HG03060 (cell line): Measurements from ENCODE around the gene MMP25.
"Not testable (repeated sequence)": the region's sequence is repeated elsewhere in the genome, so short reads cannot be mapped to it uniquely, and the experiment has no call there.

Experiments
- ATAC-seq: cut with Tn5 transposase; IDR thresholded peaks from one replicate; pipeline ENCODE4 v1.9.1; 2021; ENCODE audit warnings: low read depth, moderate number of reproducible peaks; ENCODE audit not compliant: unreplicated experiment

MMP25 gene

GRCh38 chr16:3053330-3053710 lies 7.0 kb downstream of the MMP25 start:
- ATAC-seq = not testable (repeated sequence)

GRCh38 chr16:3054965-3055733 lies 8.8 kb downstream of the MMP25 start:
- ATAC-seq = no peak

- ATAC-seq = not testable (repeated sequence)
Measured at GRCh38 chr16:3055734-3056115, 9.4 kb downstream of the MMP25 start.

- ATAC-seq = no peak
Measured at GRCh38 chr16:3056336-3057180, 10.2 kb downstream of the MMP25 start.

- no peak for ATAC-seq
Measured at GRCh38 chr16:3057181-3058138, 11.1 kb downstream of the MMP25 start.

- no peak for ATAC-seq
Measured at GRCh38 chr16:3058139-3059030, 12.0 kb downstream of the MMP25 start.

GRCh38 chr16:3059041-3059722 lies 12.8 kb downstream of the MMP25 start:
- no peak for ATAC-seq

GRCh38 chr16:3059723-3060242 lies 13.4 kb downstream of the MMP25 start:
- ATAC-seq = no peak

- no peak for ATAC-seq
Measured at GRCh38 chr16:3060339-3061127, 14.2 kb downstream of the MMP25 start.

GRCh38 chr16:3062553-3062952 lies 16.2 kb downstream of the MMP25 start:
- no peak for ATAC-seq

GRCh38 chr16:3063625-3064386 lies 17.4 kb downstream of the MMP25 start:
- ATAC-seq = no peak

- no peak for ATAC-seq
Measured at GRCh38 chr16:3065069-3065741, 18.8 kb downstream of the MMP25 start, which contains the start of gene IL32. Gene IL32 (plus strand): TSS chr16:3065640. CDS start chr16:3065812, 172 bp downstream.

- no peak for ATAC-seq
Measured at GRCh38 chr16:3065742-3066439, 19.5 kb downstream of the MMP25 start.

GRCh38 chr16:3066440-3066748 lies 20.0 kb downstream of the MMP25 start:
- ATAC-seq = no peak

GRCh38 chr16:3068487-3068886 lies 22.1 kb downstream of the MMP25 start:
- ATAC-seq = no peak

GRCh38 chr16:3069146-3069545 lies 22.8 kb downstream of the MMP25 start:
- not testable (repeated sequence) for ATAC-seq
